ENCODE data around the gene ZRANB3.
"Not testable (repeated sequence)": the region's sequence is repeated elsewhere in the genome, so short reads cannot be mapped to it uniquely, and the experiment has no call there.

ZRANB3 gene

DNA sequence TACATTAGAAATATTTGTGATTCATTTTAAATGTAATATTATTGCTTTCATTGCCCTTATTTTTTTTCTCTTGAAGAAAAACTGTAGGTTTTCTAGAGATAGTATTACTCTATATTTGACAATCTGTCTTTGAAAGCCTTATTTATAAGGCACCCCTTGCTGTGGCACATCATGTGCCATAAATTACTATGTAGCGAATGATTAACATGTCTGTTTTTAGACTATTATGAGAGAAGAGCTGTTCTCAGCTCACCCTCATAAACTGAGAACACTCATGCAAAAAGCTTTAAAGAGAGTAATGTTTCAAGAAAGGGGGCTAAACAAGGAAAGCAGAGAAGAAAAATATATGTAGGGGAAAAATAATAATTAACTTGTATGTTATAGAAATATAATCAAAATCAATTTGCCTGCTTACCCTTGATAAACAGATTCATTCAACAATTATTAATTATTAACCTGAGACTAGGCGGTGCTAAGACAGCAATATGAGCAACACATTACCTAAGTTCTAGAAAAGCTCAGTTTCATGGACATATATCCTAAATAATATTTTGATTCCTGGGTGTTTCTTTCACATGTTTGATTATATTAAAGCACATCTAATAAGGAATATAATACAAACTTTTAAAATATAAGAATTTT is 409.9 kb downstream of the ZRANB3 start:
- no peak for FAIRE-seq

- FAIRE-seq: no peak
Measured at GRCh38 chr2:135119582-135119981, 411.4 kb downstream of the ZRANB3 start.

- FAIRE-seq: no peak
Measured at GRCh38 chr2:135113322-135113721, 417.7 kb downstream of the ZRANB3 start.

DNA sequence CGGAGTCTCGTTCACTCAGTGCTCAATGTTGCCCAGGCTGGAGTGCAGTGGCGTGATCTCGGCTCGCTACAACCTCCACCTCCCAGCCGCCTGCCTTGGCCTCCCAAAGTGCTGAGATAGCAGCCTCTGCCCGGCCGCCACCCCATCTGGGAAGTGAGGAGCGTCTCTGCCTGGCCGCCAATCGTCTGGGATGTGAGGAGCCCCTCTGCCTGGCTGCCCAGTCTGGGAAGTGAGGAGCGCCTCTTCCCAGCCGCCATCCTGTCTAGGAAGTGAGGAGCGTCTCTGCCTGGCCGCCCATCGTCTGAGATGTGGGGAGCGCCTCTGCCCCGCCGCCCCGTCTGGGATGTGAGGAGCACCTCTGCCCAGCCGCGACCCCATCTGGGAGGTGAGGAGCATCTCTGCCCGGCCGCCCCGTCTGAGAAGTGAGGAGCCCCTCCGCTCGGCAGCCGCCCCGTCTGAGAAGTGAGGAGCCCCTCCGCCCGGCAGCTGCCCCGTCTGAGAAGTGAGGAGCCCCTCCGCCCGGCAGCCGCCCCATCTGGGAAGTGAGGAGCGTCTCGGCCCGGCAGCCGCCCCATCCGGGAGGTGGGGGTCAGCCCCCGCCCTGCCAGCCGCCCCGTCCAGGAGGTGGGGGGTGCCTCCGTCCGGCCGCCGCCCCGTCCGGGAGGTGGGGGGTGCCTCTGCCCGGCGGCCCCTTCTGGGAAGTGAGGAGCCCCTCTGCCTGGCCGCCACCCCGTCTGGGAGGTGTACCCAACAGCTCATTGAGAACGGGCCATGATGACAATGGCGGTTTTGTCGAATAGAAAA is 425.3 kb downstream of the ZRANB3 start:
- FAIRE-seq: not testable (repeated sequence)

DNA sequence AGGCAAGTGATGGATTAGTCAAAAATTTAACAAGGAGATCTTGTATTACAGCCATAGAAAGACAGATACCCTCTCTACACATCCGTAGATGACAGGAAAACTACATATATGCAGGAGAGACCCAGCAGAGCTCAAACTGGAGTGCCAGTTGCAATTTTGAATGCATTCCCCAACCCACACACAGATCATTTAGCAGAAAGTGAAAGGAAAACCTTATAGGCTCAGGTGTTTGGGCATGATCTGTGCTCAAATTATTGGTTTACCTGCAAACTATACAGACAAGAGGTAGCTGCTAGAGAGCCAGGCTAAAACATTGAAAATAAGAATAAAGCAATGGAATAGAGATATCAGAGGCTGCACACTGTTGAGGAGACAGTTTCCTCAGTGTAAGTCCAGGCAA is 427.2 kb downstream of the ZRANB3 start:
- no peak for FAIRE-seq

GRCh38 chr2:135099802-135100483 is 431.1 kb downstream of the ZRANB3 start:
- FAIRE-seq: no peak

- no peak for FAIRE-seq
Measured at GRCh38 chr2:135097532-135098231, 433.3 kb downstream of the ZRANB3 start.

- FAIRE-seq: no peak
Measured at GRCh38 chr2:135096665-135097446, 434.2 kb downstream of the ZRANB3 start.

- FAIRE-seq: no peak
Measured at GRCh38 chr2:135095591-135095990, 435.4 kb downstream of the ZRANB3 start.

- FAIRE-seq: no peak
Measured at GRCh38 chr2:135094508-135094907, 436.5 kb downstream of the ZRANB3 start.

- no peak for FAIRE-seq
Measured at GRCh38 chr2:135093670-135094330, 437.2 kb downstream of the ZRANB3 start.

DNA sequence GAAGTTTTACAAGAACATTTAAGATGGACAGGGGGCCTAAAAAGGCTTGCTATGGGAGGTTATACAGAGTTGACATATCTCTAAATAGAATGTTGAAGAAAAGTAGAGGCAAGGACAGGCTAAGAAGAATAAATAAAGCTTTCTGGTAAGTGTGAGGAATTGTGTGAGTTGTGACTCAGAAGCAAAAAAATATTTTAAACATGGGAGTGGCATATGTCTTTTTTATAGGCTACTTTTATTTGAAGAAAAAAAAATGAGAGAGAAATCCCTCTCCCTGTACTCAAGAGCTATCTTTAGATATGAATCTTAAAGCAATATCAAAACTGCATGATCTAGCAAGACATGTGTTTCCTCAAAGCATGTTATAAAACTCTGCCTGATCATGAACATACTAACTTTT is 437.8 kb downstream of the ZRANB3 start:
- no peak for FAIRE-seq

DNA sequence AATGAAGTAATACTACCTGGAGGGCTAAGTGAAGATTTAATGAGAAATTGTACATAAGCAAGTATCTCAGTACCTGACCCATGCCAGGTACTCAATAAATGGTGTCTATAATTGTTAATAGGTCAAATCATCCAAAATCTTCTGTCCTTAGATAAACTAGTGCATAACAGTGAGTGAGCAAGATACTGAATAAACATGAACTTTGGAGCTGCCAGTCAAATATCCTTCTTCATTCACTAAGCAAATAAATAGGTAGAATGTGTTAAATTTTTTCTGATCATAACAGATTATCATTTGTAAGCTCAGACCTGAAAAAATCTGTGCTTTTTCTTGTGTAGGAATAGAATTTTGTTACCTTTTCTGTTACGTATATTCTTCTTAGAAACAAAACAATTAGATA is 439.3 kb downstream of the ZRANB3 start:
- no peak for FAIRE-seq

DNA sequence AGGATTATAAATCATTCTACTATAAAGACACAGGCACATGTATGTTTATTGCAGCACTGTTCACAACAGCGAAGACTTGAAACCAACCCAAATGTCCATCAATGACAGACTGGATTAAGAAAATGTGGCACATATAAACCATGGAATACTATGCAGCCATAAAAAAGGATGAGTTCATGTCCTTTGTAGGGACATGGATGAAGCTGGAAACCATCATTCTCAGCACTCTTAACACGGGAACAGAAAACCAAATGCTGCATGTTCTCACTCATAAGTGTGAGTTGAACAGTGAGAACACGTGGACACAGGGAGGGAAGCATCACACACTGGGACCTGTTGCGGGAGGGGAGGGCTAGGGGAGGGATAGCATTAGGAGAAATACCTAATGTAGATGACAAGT is 441.4 kb downstream of the ZRANB3 start:
- not testable (repeated sequence) for FAIRE-seq
